Loucy (cell line): Measurements from ENCODE around the gene PALLD.

Experiments
- CTCF ChIP-seq: fragments of 200-600 bp; sonication (generic); conservative IDR thresholded peaks from 2 replicates; pipeline ENCODE4 v1.5.1; 2014; ENCODE audit warnings: mild to moderate bottlenecking, antibody characterized with exemption, low read length
- EZH2phosphoT487 ChIP-seq: fragments of 200-600 bp; IDR thresholded peaks from 2 replicates; pipeline ENCODE4 v1.6.1; 2018; ENCODE audit warnings: antibody characterized with exemption, mild to moderate bottlenecking, moderate library complexity, borderline replicate concordance

- TF ChIP-seq CTCF (no peak), EZH2phosphoT487 (no peak)
Measured at GRCh38 chr4:168777277-168777965, 280.6 kb downstream of the PALLD start.
